OCI-M1 (cell line): ENCODE data around the gene AOAH.

ENCODE experiments used
- DNase-seq: peaks from one replicate; lab custom pipeline; 2025; lab: John Stamatoyannopoulos, UW

The AOAH gene

DNA sequence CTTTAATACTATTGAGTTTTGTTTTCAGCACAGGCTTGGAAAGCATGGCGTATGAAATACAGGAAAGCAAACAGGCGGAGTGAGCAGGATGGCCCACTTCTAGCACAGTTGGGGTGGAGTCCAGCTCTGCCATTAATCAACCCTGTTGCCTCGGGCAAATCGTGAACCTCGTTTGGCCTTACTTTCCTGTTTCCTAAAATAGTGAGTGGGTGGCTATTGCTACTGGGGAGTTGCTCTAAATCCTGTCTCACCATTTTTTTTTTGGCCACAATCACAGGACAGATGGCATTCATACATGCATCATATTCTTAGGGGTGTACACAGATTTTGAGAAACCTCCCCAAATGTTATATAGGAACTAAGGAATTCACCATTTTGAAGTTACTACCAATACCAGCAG, 176.9 kb downstream of the AOAH start:
- DNase-seq: no peak

DNA sequence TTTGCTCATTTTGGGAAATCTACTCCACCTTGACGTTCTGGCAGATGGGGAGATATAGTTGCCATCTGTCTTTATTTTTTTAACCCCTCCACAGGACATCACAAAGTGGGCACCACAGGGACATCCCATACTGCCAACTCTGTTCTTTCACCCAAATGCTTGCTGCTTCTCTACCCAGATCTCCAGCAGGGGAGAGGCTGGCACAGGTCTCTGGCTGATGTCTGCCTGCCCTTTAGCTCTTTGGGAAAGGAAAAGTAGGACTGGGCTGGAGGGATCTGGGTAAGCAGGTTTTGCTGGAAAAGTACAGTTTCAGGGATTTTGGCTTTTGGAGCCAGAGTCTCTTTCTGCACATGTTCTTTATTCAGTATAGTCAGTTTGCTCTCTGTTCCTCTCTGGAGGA, 178.0 kb downstream of the AOAH start:
- no peak for DNase-seq

DNA sequence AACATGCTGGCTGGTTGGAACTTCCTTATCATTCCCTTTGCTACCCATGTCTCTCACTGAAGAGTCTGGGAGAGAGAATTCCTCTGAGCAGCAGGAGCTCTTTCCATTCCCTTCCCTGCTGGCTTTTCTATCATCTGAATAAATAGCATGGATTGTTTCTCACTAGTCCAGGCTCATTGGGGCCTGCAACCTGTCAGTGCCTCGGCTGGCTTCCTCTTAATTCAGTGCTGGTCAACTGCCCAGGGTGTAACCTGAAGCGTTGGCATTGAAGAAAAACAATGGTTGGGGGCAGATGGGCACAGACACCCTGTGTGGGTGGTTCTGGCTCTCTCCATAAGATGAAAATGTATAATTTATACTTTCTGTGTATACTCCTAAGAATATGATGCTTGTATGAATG, 179.0 kb downstream of the AOAH start:
- DNase-seq: no peak

GRCh38 chr7:36538126-36538525, 186.2 kb downstream of the AOAH start:
- DNase-seq: no peak

DNA sequence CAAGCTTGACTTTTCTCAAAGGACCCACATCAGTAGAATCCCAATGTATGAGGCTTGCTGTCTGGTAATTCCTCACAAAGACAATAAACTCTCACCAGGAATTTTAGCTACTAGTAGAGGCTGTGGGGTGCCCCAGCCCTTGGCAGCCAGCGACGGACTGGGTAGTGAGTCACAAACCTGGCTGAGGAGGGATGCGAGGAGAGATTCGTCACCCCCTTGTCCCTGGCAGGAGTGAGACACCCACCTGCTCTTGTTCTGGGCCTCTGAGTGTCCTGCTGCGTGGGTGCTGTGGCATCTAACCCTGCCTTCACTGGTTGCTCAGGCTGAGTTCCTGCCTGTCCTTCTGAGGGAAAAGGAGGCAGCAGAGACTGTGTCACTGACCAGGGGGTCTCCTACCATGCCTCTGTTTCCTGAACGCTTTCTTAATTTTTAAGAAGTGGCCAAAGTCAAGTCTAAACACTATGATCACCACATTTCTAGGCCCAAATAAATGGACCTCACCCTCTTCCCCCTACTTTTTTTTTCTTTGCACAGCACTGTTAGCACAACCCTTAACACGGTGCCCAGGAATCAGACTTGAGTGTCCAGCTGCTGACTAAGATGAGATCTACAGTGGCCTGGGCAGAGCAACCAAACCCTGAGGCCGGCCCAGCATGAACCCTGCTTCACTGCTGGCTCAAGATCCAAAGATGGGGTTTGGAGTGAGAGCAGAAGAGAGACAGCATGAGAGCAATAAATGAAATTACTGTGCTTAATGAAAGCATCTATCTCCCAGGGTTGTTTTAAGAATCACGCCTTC, 188.2 kb downstream of the AOAH start:
- DNase-seq: no peak

DNA sequence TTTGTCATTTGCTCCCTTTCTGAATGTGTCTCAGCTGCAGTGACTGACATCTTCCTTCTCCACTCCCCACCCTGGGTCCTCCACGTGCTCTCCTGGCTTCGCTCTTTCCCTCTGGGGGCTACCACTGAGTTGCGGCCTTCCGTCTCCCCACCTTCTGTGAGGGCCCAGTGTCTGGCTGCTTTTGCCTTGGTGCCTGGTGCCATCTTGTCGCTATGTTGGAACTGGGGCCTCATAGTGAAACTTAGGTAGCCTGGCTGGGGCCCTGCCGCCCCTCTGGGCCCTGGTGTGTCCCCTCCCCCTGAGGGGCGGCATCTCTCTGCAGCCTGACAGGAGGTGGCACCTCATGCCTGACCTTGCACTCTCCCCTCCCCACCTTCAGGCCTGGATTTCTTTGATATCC, 190.6 kb downstream of the AOAH start:
- DNase-seq: no peak

DNA sequence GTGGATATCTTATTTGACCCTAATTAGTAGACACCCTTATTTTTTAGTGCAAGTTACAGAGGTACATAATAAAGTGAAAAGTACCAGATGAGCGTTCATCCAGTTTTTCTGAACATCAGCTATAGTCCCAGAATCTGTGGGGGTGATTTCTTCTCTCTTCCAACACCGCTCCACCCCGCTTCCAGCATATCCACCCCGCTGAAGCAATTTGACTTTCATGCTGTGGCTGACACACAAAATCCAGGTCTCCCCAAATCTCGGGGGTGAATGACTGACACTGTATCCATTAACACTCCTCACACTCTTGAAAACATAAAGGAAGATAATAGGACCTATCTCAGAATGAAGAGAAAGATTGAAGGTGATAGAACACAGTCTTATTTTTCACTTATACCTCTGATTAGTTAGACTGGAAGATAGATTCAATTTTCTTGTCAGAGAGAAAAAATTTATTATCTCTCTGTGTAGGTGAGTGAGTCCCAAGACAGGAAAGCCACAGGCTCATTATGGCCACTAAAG, 191.3 kb downstream of the AOAH start:
- no peak for DNase-seq

DNA sequence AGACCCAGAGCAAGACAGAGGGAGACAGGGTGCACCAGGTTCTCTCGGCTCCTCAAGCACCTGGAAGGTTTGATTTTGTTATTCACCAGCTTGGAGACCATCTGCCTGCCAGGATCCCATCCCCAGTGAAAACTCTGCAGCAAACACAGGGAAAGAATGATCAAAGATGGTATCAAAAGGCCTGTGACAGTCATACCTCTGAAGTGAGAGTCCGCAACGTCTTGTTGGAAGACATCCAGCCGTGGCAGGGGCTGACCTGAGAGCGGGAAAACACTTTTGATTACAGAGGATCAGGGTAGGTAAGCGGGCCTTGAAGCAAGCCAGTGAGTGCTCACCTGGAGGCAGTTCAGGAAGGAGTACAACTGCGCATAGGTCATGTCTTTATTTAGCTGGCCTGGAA, 192.3 kb downstream of the AOAH start:
- no peak for DNase-seq

DNA sequence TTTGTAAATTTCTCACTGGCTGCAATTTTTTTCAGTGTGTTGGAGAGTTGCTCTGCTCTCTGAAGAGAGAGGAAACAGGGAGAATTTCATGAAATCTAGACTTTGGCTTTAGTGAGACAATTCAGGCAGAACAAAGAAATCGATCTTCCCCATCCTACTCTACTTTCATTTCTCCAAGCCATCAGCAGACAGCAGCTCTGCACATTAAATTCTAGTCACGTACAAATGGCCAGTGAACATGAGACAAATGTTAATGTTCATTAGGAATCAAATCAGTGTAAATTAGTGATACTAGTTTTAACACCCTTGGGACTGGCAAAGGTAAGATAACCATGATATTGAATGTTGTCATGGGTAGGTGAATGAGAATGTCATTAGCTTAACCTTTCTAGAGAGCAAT, 193.8 kb downstream of the AOAH start:
- no peak for DNase-seq

DNA sequence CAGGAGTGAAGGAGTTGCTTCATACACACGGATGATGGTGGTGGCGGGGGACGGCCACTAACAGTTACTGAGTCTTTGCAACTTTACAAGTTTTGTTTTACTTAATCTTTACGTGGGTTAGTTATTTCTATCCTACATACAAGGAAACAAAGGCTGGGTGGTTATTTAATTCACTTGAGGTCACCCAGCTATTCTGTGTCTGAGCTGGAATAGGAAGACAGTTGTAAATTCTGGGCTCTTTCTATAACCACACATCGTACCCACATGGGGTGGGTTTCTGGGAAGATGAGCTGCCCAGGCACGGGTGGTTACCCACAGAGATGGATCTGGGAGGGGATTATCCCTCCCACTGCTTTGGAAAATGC, 196.8 kb downstream of the AOAH start:
- DNase-seq: no peak

DNA sequence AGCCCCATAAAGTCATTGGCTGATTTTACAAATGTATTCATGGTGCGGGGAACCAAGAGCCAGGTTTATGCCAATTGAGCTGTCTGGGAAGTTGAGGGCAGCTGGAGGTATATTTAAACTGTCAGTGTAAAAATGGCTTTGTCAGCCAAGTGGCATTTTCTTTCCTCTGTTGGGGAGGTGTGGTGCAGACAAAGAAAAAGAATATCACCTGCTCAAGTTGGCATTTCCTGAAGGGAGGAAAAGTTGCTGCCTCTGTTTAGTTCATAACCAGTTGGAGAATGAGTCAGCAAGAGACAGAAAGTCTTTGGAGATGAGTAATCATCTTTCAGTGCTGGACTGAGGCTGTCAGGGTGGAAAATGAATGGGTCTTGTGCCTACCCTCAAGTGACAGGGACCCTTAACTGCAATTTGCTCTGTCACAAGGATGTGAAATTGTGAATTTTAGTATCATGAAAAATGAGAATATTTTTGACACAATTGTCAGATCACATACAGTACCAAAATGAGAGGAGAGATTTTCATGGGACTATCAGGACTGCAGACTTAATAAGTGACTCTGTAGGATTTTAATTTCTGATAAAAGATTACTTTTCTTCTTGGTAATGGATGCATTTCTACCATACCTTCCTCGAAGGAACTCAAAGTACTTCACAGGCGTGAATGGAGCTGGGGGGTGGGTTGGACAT, 197.3 kb downstream of the AOAH start:
- DNase-seq: peak; percentile 42

- no peak for DNase-seq
Observed at GRCh38 chr7:36523371-36524101, 200.8 kb downstream of the AOAH start.

DNA sequence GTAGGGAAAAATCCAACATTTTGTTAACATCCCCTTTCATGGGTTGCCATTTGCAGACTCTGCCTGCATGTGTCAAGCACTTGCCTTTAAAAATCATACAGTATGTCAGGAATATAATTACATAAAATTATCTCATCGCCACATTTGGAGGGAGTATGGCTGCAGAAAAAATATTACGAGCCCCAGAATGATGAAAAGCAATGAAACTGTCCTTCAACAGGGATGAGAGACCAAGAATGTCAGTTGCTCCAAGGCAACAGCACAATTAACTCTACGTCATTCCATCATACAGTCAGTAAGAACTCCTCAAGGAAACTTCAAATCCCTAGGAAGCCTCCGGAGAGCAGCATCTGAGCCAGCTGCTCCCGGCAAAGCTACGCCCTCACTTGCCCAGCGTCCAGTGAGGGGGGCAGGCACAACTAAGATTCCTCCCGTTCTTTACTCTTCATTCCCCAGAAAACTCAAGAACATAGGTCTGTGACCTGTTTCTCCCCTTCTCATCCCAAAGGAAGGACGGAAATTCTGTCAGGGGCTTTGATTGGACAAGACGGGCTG, 201.8 kb downstream of the AOAH start:
- no peak for DNase-seq

DNA sequence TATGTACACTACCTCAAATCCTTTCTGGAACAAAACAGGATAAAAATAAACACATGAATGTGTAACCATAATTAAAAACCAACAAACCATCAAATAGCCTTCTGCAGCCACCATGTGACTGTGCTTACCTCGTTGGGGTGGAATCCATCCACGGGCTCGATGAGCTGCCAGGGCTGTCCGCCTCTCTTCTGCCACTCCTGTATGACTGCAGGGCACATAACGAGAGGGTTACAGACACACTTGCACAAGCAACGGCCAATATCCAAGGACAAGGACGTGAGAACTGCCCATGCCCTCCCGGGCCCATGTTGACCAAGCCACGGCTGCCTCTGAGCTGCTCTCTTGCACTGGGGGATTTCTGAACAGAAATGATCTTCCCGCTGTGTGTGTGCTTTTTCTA, 202.4 kb downstream of the AOAH start:
- no peak for DNase-seq

- DNase-seq: no peak
Observed at GRCh38 chr7:36521133-36521532, 203.2 kb downstream of the AOAH start.

- no peak for DNase-seq
Observed at GRCh38 chr7:36515847-36516246, 208.4 kb downstream of the AOAH start.

- DNase-seq: no peak
Observed at GRCh38 chr7:36514289-36515243, 209.7 kb downstream of the AOAH start.

DNA sequence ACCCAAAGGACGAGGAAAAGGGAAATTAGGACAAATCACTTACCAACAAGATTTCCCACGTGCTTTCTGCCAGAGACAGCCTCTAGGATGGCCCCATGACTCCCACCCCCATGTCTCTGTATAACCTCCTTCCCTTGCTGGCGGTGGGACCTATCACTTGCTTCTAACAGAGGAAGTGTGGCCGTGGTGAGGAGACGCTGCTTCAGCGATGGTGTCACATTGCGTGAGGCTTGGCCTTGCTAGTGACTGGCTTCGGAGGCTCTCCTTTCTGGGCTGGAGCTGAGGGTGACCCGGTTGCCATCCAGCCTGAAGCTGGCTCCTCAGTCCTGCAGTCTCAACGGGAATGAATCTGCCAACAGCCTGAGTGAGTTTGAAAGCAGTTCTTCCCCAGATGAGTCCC, 210.9 kb downstream of the AOAH start:
- no peak for DNase-seq

DNA sequence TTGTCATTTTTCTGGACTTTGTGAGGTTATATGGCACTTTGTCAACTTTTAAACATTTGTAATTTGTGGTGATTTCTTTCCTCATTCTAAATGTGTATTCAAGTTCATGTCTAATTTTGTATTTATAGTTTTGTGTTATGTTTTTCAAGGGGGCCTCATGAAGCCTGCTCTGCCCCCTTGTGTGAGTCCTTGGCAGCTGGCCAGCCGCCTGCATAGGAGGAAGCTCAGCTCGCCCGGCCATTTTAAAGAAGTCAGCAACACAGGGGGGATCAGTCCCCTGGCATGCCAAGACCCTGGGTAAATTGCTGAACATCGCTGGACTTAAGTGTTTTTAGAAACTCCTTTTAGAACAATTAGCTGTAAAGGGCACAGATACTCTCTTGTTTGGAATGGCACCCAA, 211.7 kb downstream of the AOAH start:
- no peak for DNase-seq

- DNase-seq: no peak
Observed at GRCh38 chr7:36509962-36510361, 214.3 kb downstream of the AOAH start.
